Smooth muscle cell (in vitro differentiated cells): Measurements from ENCODE around the gene TBC1D5. TPM values are rescaled to one million over a fixed set of nuclear protein-coding genes. Genes with fewer than 3 reads are reported as not detected.
"Not testable (repeated sequence)": the region's sequence is repeated elsewhere in the genome, so short reads cannot be mapped to it uniquely, and the experiment has no call there.

Source experiments
- DNase-seq: peaks from one replicate; lab custom pipeline; 2025; ENCODE audit not compliant: unreplicated experiment; lab: John Stamatoyannopoulos, UW
- H2AFZ ChIP-seq: fragments of 200-600 bp; sonication (generic); 2 replicates; pipeline ENCODE4 v1.6.0; 2016; ENCODE audit warnings: antibody characterized with exemption, low read depth, mild to moderate bottlenecking
- H3F3A ChIP-seq: fragments of 200-600 bp; sonication (generic); 2 replicates; pipeline ENCODE4 v1.6.0; 2017; ENCODE audit warnings: antibody characterized with exemption, low read depth
- H3K27ac ChIP-seq: fragments of 200-600 bp; sonication (generic); 2 replicates; pipeline ENCODE4 v1.5.1; 2016; ENCODE audit warnings: low read depth, mild to moderate bottlenecking
- H3K27me3 ChIP-seq: fragments of 200-600 bp; sonication (generic); 2 replicates; pipeline ENCODE4 v1.6.1; 2016; ENCODE audit warnings: low read depth, mild to moderate bottlenecking
- H3K36me3 ChIP-seq: fragments of 200-600 bp; sonication (generic); 2 replicates; pipeline ENCODE4 v1.5.1; 2016; ENCODE audit warnings: low read depth
- H3K4me1 ChIP-seq: fragments of 200-600 bp; sonication (generic); 2 replicates; pipeline ENCODE4 v1.5.1; 2016; ENCODE audit warnings: low read depth
- H3K4me2 ChIP-seq: fragments of 200-600 bp; sonication (generic); 2 replicates; pipeline ENCODE4 v1.6.0; 2016; ENCODE audit warnings: mild to moderate bottlenecking
- H3K4me3 ChIP-seq: fragments of 200-600 bp; sonication (generic); 2 replicates; pipeline ENCODE4 v1.5.1; 2016; ENCODE audit warnings: mild to moderate bottlenecking
- H3K79me2 ChIP-seq: fragments of 200-600 bp; sonication (generic); 2 replicates; pipeline ENCODE4 v1.6.0; 2016; ENCODE audit warnings: low read depth, mild to moderate bottlenecking
- H3K9ac ChIP-seq: fragments of 200-600 bp; sonication (generic); 2 replicates; pipeline ENCODE4 v1.6.0; 2016; ENCODE audit warnings: low read depth
- H3K9me3 ChIP-seq: fragments of 200-600 bp; sonication (generic); replicated peaks from 2 replicates; pipeline ENCODE4 v1.5.1; 2016; ENCODE audit warnings: low read depth
- H4K20me1 ChIP-seq: fragments of 200-600 bp; sonication (generic); 2 replicates; pipeline ENCODE4 v1.6.0; 2016; ENCODE audit warnings: low read depth
- WGBS: methylation state at CpG from one replicate; pipeline ENCODE4 v1.1.7; 2016; ENCODE audit warnings: low lambda C conversion rate; 5-methylcytosine and 5-hydroxymethylcytosine counted together
- polyA plus RNA-seq: library from polyadenylated mRNA; unstranded; fragments of >200 nt; fragmentation: Nextera tagmentation; extraction: Ambion mirVana; gene quantifications from 2 replicates; pipeline ENCODE4 v1.2.1, GENCODE V29; 2016
- total RNA-seq: library from RNA; depleted of rRNA; stranded (reverse); fragments of >200 nt; gene quantifications from 2 replicates; pipeline ENCODE4 v1.2.3, GENCODE V29; 2014
- TF ChIP-seq, protein P1 (sequence below): fragments of 200-600 bp; sonication (generic); IDR thresholded peaks from 2 replicates; pipeline ENCODE4 v1.5.1; 2017; ENCODE audit warnings: borderline replicate concordance, mild to moderate bottlenecking, antibody characterized with exemption; ENCODE audit not compliant: insufficient read depth, poor library complexity, severe bottlenecking

TBC1D5 gene
- total and polyA plus RNA-seq, 2 experiments from 2014 or later, result 14.6 to 35.3 TPM

DNA sequence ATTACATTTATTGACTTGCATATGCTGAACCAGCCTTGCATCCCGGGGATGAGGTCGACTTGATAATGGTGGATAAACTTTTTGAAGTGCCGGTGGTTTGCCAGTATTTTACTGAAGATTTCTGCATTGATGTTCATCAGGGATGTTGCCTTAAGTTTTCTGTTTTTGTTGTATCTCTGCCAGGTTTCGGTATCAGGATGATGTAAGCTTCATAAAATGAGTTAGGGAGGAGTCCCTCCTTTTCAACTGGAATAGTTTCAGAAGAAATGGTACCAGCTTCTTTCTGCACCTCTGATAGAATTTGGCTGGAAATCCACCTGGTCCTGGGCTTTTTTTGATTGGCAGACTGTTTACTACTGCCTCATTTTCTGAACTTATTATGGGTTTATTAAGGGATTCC is 250.8 kb downstream of the TBC1D5 start:
- Histone ChIP-seq H3K9ac (no peak overlapping the region), H2AFZ (no peak overlapping the region), H3K79me2 (no peaks in the 10 kb centered on the region), H3K36me3 (no peaks in the 10 kb centered on the region), H3K27me3 (no peaks in the 10 kb centered on the region), H3K4me1 (no peaks in the 10 kb centered on the region), H4K20me1 (no peaks in the 10 kb centered on the region), H3K27ac (no peak overlapping the region), H3K9me3 (no peaks in the 10 kb centered on the region), H3F3A (no peaks in the 10 kb centered on the region), H3K4me2 (no peak overlapping the region), H3K4me3 (no peak overlapping the region)
- TF ChIP-seq, protein P1, sequence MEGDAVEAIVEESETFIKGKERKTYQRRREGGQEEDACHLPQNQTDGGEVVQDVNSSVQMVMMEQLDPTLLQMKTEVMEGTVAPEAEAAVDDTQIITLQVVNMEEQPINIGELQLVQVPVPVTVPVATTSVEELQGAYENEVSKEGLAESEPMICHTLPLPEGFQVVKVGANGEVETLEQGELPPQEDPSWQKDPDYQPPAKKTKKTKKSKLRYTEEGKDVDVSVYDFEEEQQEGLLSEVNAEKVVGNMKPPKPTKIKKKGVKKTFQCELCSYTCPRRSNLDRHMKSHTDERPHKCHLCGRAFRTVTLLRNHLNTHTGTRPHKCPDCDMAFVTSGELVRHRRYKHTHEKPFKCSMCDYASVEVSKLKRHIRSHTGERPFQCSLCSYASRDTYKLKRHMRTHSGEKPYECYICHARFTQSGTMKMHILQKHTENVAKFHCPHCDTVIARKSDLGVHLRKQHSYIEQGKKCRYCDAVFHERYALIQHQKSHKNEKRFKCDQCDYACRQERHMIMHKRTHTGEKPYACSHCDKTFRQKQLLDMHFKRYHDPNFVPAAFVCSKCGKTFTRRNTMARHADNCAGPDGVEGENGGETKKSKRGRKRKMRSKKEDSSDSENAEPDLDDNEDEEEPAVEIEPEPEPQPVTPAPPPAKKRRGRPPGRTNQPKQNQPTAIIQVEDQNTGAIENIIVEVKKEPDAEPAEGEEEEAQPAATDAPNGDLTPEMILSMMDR, result no peak
- 49% methylated on average over 4 of the region's 4 CpGs for WGBS
- no peak for DNase-seq

DNA sequence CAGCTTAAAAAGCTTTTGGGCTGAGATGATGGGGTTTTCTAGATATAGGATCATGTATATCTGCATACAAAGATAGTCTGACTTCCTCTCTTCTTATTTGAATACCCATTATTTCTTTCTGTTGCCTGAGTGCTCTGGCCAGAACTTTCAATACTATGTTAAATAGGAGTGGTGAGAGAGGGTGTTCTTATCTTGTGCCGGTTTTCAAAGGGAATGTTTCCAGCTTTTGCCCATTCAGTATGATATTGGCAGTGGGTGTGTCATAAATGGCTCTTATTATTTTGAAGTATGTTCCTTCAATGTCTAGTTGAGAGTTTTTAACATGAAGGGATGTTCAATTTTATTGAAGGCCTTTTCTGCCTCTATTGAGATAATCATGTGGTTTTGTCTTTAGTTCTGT is 251.2 kb downstream of the TBC1D5 start:
- H3K4me3 ChIP-seq, H3K36me3 ChIP-seq, H3F3A ChIP-seq, H2AFZ ChIP-seq, H3K4me2 ChIP-seq, H3K4me1 ChIP-seq, H3K9me3 ChIP-seq, H3K9ac ChIP-seq, H3K27me3 ChIP-seq, H3K79me2 ChIP-seq, DNase-seq, H4K20me1 ChIP-seq, H3K27ac ChIP-seq: not testable (repeated sequence)
- WGBS, result 85% methylated on average over 1 of the region's 1 CpG

- TF ChIP-seq, protein P1, result no peak
- Histone ChIP-seq H3K9me3 (no peaks in the 10 kb centered on the region), H4K20me1 (no peaks in the 10 kb centered on the region), H3K4me1 (no peaks in the 10 kb centered on the region), H3K9ac (no peak overlapping the region), H3K4me2 (no peak overlapping the region), H2AFZ (no peak overlapping the region), H3K27ac (no peak overlapping the region), H3K36me3 (no peaks in the 10 kb centered on the region), H3K79me2 (no peaks in the 10 kb centered on the region), H3K4me3 (no peak overlapping the region), H3K27me3 (no peaks in the 10 kb centered on the region), H3F3A (no peaks in the 10 kb centered on the region)
- DNase-seq, result no peak
These were observed 253.3 kb downstream of the TBC1D5 start for GRCh38 chr3:17489139-17489538.

DNA sequence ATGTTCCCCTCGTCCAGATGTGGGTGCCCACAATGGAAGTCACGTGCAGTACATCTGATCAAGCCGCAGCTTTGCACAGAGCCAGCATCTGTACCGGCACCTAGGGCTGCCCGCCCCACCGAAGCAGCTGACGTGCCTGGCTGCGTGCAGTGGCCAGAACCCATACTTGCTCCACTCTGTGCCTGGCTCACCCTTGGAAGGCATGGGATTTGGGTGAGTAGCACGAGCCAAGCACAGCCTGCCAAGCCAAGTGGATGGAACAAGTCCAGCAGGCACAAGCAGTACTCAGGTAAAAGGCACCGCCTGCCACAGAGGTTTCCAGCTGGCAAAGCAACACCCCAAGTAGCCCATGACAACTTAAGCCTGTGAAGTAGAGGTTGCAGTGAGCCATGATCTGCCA is 261.3 kb downstream of the TBC1D5 start:
- H2AFZ ChIP-seq, result no peak overlapping the region
- TF ChIP-seq, protein P1, result no peak

More for the DNA sequence above, 261.3 kb downstream of the TBC1D5 start:
- WGBS, result 93% methylated on average over 10 of the region's 10 CpGs
- Histone ChIP-seq H3K9me3 (no peaks in the 10 kb centered on the region), H3K79me2 (no peaks in the 10 kb centered on the region), H3K27ac (no peak overlapping the region), H4K20me1 (no peaks in the 10 kb centered on the region), H3K27me3 (no peaks in the 10 kb centered on the region), H3K4me3 (no peak overlapping the region), H3K4me2 (no peak overlapping the region), H3K9ac (no peak overlapping the region), H3K36me3 (no peaks in the 10 kb centered on the region), H3K4me1 (no peaks in the 10 kb centered on the region), H3F3A (no peaks in the 10 kb centered on the region)
- no peak for DNase-seq
